ENCODE results near the gene CLEC4F.

CLEC4F gene

DNA sequence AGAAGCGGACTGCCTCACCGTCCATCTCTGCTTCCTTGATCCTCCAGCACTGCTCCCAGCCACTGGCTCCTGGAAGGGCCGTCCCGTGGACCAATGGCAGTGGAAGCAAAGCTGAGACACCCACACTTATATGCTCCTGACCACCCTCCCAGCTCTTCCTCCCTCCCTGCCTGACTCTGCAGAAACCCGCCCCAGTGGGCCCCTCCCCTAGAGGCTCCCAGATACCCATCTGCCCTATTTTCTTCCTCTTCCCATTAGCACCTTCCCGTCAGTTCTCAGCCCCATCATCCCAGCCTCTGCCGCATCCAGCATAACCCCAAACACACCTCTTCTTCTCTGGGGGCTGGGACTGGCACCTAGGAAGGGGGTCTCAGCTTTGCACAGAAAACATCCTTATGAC is at the start of gene CLEC4F:
CLEC4F (minus strand) TSS at position 101 of the 400 bp plus-strand sequence; CDS start at position 25, 76 bp downstream.
- no peak for DNase-seq (ENCODE audit: low read depth)

DNA sequence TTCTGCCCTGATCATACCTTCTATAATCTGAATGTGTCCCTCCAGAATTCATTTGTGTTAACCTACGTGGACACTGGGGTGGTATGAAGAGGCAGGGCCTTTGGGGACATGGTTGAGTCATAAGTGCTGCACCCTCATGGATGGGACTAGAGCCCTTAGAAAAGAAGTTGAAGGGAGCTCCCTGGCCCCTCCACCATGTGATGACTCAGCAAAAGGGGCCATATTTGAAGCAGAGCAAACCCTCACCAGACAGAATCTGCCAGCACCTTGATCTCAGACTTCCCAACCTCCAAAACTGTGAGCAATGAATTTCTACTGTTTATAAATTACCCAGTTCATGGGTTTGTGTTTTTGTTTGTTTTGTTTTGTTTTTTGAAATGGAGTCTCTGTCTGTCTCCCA is 48.6 kb upstream of the CLEC4F start:
- no peak for DNase-seq (ENCODE audit: low read depth)

- DNase-seq (ENCODE audit: low read depth): peak; percentile 59
These were observed 41.6 kb upstream of the CLEC4F start for GRCh38 chr2:70861777-70862625.

DNA sequence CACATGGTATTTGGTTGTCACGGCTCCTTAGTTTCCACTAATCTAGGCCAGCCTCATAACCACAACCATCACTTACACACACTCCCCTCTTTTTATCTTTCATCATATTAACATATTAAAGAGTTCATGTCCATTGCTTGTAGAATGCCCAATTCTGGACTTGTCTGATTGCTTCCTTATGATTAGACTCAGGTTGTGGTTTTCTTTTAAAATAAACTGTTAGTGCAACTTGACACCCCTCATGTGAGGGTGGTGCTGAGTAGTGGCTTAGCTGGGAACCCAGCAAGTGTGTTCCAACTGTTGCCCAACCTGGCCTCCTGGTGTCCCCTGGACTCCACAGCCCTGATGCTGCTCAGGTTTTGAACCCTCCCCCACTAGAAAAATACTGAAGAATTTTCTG is 35.3 kb upstream of the CLEC4F start:
- no peak for DNase-seq (ENCODE audit: low read depth)

DNA sequence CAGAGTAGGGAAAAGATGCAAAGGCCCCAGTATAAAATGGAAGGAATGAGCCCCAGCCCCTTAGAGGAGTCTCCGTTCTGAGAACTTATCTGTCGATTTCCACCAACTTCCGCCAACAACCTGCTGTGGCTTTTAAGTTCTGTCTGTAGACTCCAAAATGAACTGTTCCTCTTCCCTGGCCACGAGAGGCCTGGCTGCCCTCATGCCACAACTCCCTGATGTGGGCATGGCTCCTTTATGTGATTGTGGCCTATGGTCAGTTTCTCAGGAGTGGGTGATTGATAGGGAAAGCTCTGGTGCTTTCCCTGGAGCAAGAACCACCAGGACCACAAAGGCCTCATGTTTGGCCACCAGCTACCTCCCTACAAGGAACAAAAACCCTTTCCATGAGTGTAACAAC is 34.0 kb upstream of the CLEC4F start:
- no peak for DNase-seq (ENCODE audit: low read depth)

- no peak for DNase-seq (ENCODE audit: low read depth)
These were observed 32.4 kb upstream of the CLEC4F start for GRCh38 chr2:70852824-70853223.

DNA sequence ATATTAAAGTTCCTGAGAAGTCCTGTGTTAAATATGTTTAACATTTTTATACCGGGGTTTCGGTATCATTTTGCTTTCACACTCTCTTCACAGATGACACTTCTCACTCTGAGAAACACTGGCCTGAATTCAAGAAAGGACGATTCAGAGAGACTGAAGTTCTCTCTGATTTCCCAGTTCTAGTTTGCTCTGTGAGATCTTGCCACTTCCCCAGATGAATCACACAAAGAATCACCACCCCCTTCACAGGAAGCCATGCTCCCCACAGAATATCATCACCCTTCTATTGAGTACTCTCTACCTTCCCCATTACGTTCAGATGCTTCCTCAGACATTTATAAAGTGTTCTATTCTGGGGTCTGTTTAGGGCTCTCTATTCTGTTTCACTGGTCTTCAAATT is 31.3 kb upstream of the CLEC4F start:
- DNase-seq (ENCODE audit: low read depth): peak; percentile 24

- no peak for DNase-seq (ENCODE audit: low read depth)
These were observed 30.5 kb upstream of the CLEC4F start for GRCh38 chr2:70850925-70851324.

- DNase-seq (ENCODE audit: low read depth): no peak
These were observed 22.0 kb upstream of the CLEC4F start for GRCh38 chr2:70842401-70842800.

- no peak for DNase-seq (ENCODE audit: low read depth)
These were observed 17.9 kb upstream of the CLEC4F start for GRCh38 chr2:70837980-70838925.

DNA sequence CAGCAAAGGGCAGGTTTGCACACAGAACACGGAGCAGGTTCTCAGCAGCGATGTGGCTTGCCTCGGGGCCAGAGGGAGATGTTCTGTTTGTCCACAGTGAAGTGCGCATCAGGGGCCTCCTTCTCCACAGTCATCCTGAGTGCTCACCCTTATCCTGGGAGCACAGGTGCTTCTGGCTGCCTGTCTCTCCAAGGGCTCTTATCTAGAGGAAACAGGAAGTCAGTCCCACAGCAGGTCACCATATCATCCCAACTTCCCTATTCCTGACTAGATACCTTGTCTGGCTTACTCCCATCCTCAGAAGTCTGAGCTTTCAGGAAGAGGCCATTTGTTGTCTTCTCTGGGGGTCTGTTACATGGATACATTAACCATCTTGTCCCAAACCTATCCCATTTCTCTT is 15.2 kb upstream of the CLEC4F start, which contains the start of gene CD207:
CD207 (minus strand) TSS at position 174 of the 400 bp plus-strand sequence; CDS start at position 134, 40 bp downstream.
- DNase-seq (ENCODE audit: low read depth): no peak

DNA sequence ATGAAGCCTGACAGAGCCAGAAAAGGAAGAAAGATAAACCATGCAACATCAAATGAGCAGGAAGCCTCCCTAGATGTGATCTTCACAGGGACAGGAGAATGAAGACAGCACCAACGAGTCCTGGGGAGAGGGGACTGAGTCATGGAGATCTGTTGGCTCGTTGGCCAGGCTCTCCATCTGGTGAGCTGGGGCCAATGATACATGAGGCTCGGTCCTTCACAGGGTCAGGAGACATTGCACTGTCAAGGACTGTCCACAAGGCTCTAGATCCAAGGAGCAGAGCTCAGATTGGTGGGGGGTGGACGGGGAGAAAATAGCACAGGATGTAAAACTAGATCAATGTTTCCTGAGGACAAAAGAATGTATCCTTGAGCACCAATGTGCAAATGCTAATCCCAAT is 14.5 kb upstream of the CLEC4F start:
- DNase-seq (ENCODE audit: low read depth): no peak

DNA sequence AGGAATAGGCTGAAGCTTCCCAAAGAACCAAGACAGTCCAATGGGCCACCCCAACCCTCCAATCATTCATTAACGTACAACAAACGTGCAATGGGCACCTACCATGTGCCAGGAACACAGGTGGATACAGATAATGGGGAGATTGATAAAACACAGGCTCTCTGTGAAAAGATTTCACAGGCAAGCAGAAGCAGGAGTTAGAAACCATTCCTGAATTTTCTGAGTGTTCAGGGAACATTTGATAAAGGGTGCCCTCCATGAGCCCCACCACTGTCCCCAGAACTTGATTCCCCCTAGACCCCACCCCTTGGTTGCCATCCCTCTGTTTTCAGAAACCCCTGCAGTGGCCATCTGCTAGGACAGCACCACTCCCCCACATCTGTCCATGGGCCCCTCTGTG is 13.7 kb upstream of the CLEC4F start:
- no peak for DNase-seq (ENCODE audit: low read depth)

DNA sequence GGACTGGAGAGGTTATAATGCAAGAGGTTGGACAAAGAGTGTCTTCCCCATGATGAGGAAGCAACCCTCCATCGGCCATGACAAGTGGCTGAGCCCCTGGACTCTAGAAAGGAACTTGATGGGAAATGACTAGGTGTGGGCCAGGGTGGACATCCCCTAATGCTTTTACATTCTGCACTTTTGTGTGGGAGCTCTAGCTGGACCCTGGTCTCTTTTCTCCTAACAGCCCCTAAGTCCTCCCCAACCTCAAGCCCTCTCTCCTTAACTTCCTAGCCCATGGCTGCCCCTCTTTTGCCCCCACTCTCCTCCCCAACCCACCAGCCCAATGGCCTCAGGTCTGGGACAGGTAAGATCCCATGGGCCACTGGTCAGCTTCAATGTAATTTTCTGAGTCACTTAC is 12.8 kb upstream of the CLEC4F start:
- no peak for DNase-seq (ENCODE audit: low read depth)

DNA sequence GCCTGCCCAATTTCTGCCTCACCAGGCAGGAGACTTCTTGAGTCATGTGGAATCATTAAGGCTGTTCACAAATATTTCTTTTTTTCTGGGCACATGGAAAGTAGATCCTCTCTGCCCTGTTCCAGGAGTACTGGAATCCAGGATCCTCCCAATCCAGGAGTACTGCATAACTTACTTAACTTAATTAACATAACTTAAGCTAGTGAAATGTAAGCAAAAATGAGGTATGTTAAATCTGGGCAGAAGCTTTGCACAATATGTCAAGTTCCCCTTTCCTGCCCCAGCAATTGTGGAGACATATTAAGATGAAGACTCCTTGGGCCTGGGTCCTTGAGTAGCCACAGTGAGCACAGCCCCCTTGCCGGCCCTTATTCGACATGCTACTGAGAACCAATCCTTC is 12.0 kb upstream of the CLEC4F start:
- DNase-seq (ENCODE audit: low read depth): no peak

DNA sequence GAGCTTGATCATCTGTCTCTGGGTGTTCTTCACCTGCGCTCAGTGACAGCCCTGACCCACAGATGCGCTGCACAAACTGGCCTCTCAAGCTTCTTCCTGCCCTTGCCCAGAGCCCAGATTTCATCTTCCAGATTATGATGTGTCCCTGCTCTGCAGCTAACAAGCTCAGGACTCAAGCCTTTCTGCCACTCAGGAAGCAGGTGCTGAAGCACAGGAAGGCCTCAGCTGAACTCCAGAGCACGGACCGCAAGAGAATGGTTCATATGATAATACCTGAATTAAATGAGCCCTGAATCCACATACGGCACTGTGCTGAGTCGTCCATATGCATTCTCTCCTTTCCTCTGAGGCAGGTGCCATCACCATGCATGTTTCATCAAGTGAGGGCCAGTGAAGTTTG is 11.5 kb upstream of the CLEC4F start:
- DNase-seq (ENCODE audit: low read depth): no peak

DNA sequence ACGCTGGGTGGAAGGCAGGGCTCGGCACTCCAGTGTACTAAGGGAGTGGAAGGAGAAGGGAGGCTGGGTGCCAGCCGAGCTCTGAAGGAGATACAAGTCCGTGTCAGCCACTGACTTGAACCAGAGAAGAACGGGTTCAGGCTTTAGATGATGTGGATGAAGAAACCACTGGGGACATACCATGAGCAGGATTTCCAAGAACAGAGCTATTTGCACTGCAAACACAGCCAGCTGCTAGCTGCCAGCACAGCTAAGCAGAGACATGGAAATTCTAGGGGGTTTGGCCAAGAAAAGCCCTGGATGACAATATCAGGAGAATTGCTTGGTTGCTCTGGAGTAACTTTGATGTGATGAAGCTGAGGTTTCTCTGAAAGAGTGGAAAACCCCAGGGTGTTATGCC is 10.0 kb upstream of the CLEC4F start:
- no peak for DNase-seq (ENCODE audit: low read depth)

DNA sequence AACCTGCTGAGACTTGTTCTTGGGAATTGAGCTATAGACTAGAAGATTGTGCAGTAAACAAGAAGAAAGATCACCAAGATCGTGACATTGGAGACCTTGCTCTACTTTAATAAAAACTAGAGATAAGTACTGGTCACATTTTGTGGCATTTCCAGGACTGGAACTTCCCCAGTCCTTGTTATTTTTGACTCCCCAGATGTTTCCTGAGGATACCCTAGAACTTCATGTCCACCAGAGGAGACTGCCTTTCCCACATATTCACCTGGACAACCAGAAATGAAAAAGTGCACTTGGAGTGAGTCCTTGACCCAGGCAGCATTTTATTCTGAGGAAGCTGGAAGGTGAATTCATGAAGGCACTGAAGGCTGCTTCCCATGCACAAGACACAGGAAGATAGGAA is 9.5 kb upstream of the CLEC4F start:
- no peak for DNase-seq (ENCODE audit: low read depth)

DNA sequence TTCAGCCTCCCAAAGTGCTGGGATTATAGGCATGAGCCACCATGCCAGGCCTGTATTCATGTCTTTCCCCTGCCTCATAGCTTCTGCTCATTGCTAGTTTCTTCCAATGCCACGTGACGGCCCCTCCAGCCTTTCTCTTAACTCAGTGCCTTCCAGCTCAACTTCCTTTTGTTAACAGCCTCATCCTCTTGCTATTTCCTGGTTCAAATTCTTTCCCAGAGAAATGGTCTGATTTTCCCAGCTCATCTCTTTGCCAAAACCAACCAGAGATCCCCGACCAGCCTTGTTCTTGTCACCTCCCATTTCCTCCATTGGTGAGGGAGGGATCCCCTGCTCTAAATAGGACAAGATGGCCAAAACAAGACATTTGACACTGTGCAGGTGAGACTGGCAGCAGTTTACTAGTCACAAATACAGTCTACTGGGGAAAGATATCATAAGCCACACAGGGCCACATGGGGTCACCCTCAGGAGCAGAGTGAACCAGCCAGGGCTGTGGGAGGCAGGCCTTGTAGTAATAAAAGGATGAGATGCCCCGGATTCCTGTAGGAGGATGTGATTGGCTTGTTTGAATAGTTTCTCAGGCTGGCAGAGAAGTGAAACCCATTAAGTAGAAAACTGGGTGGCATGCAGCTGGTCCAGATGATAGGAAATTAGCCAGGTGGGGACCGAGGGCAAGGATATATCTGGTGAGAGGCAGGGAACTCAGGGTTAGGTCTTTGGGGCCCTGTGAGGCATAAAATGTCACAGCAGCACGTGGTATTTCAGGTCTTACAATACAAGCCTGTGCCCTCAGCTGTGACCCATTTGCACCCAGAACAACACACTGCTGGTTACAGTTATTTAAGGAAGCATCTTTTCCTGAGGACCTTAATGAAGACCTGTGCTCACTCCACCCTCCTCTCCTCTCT is 8.8 kb upstream of the CLEC4F start:
- no peak for DNase-seq (ENCODE audit: low read depth)

DNA sequence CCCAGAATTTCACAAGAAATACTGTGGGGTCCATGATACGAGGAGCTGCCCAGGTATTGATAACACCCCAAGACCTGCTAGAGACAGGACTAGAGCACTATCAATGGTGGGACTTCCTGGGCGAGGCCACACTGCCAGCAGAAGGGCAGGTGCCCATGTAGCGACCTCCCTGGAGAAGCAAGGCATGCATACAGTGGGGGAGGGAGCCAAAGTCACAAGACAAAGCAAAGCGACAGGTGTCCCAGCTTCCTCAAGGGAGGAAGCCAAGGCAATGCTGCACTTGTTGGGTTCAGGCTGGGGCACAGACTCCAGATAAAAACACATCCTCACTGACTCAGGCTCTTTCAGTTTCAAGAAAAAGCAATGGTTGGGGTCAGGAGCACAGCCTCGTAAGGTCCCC is 7.7 kb upstream of the CLEC4F start:
- DNase-seq (ENCODE audit: low read depth): no peak

GRCh38 chr2:70827388-70827787 is 7.0 kb upstream of the CLEC4F start:
- no peak for DNase-seq (ENCODE audit: low read depth)

All from activated gamma-delta T cell treated with anti-CD3 and anti-CD28 coated beads, Interleukin-2, amount 50 U/mL, for 16 hours (primary cell).